ENCODE data around the gene ANKH. TPM values are rescaled to one million over a fixed set of nuclear protein-coding genes. Genes with fewer than 3 reads are reported as not detected.

Gene ANKH
- total and polyA plus RNA-seq, 2 of the 13 experiments (the other 11 are each of a cell fraction or from before 2014, with no cell fraction given) = 25.0 to 36.0 TPM

GRCh38 chr5:14830210-14831005 is 41.2 kb downstream of the ANKH start:
- TF ChIP-seq ZSCAN22 (CRISPR knock-in tag; IDR thresholded peaks at IDR 0.05) = no peak
- no peak for TF ChIP-seq GLI4 (CRISPR knock-in tag; IDR thresholded peaks at IDR 0.05; ENCODE audit: borderline replicate concordance)
- no peak for TF ChIP-seq JUND (CRISPR knock-in tag; IDR thresholded peaks at IDR 0.05)
- no peak for TF ChIP-seq PREB (CRISPR knock-in tag; IDR thresholded peaks at IDR 0.05)
- TF ChIP-seq XRCC5 (optimal IDR thresholded peaks at IDR 0.05; ENCODE audit: low read length) = no peak
- TF ChIP-seq FLYWCH1 (CRISPR knock-in tag; IDR thresholded peaks at IDR 0.05) = no peak
- no peak for TF ChIP-seq MNT (IDR thresholded peaks at IDR 0.05)
- no peak for TF ChIP-seq NFYC (CRISPR knock-in tag; IDR thresholded peaks at IDR 0.05)
- no peak for TF ChIP-seq NAIF1 (CRISPR knock-in tag; IDR thresholded peaks at IDR 0.05; ENCODE audit: borderline replicate concordance)
- no peak for TF ChIP-seq ZNF18 (CRISPR knock-in tag; IDR thresholded peaks at IDR 0.05; ENCODE audit: insufficient replicate concordance)
- no peak for TF ChIP-seq ZNF589 (CRISPR knock-in tag; conservative IDR thresholded peaks at IDR 0.05)
- TF ChIP-seq ETS1 (CRISPR knock-in tag; IDR thresholded peaks at IDR 0.05) = no peak
- Histone ChIP-seq H2AFZ (ENCODE audit: low read length) (no peak overlapping the region), H3K4me3 (replicated peaks in 1 of 3; ENCODE audit: insufficient read depth in 1 of 3, low read depth in 2 of 3, low read length in 3 of 3) (no peak overlapping the region), H3K9me3 (ENCODE audit: low read length) (no peaks in the 10 kb centered on the region), H3K9ac (ENCODE audit: insufficient read depth, low read depth, low read length) (no peak overlapping the region), H3K27me3 (ENCODE audit: control insufficient read depth in 1 of 2, insufficient read depth in 2 of 2, low read length in 2 of 2) (no peaks in the 10 kb centered on the region), H3K4me1 (ENCODE audit: insufficient read depth, low read length) (peaks cover 10% of the 10 kb centered on the region), H4K20me1 (ENCODE audit: insufficient read depth, low read length) (no peaks in the 10 kb centered on the region), H3K36me3 (replicated peaks in 1 of 2; ENCODE audit: control insufficient read depth in 1 of 2, insufficient read depth in 2 of 2, low read length in 2 of 2) (no peaks in the 10 kb centered on the region), H3K27ac (ENCODE audit: extremely low read length, insufficient read depth, low read length) (no peak overlapping the region), H3K79me2 (ENCODE audit: insufficient read depth, low read length) (peaks cover 2% of the 10 kb centered on the region), H3K4me2 (ENCODE audit: low read depth, low read length) (no peak overlapping the region)
- FAIRE-seq (no peak), ATAC-seq (no peak), DNase-seq (ENCODE audit: low spot score) (no peak)
- CTCF ChIA-PET (ENCODE audit: low intra/inter-chr PET ratio, low total read pairs) = no interaction called here
- in situ Hi-C loops (cut with HindIII; ENCODE audit: extremely low pct_ligation_motif_present, low pct_unique_long_range_greater_than_20kb) = no loop called here
- intact Hi-C loops (cut with micrococcal nuclease; ENCODE audit: unreplicated experiment) = no loop called here
- POLR2A ChIA-PET = no interaction called here
- 96% methylated on average over 12 of the region's 12 CpGs for WGBS (ENCODE audit: low lambda C conversion rate)
- BruUV-seq (replicated peaks) = no TSS peak
